ENCODE results near the gene LMNA. TPM values are rescaled to one million over a fixed set of nuclear protein-coding genes. Genes with fewer than 3 reads are reported as not detected.
A peak's percentile ranks its signal among the peaks of the same experiment; 100 is the strongest.

Gene LMNA
- polyA plus RNA-seq, 1 of the 3 experiments (the other 2 are of a cell fraction), result 983 TPM

DNA sequence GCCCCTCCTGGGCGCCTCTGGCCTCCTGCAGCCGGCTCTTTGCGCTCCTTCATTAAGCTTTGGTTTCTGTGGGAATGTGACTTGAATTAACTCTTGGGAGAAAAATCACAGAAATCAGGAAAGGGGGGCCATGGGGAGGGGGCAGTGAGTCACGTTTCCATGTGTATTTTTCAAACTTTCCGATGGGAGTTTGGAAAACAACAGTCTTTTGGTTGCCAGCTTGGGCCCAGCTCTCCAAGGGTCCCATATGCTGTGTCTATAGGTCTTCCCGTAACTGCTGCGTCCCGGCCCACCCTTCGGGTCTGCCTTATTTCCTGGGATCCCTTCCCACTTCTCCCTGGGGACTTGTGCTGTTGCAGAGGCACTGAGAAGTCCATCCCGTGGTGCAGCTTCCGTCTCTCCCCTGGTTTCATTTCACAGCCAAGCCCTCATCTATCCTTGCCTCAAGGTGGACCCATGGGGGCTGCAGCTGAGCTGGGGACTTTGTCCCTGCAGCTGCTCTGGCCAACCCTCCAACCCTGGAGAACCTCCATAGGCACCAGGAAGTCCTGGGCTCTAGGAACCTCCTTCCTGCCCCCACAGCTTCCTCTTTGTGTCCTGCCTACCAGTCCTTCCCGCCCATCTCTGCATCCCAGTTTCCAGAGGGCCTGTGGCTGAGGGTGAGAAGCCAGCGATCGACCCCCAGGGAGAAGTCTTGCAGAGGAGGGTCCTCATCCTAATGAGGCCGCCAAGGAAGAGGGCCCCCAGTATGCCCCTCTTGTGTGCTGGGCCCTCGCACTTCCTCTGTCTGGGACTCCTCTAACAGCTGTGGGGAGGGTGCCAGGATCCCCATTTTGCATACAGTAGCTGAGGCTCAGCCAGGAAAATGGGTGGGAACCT lies 11.6 kb upstream of the LMNA start (continued):
- TF ChIP-seq, protein P1, sequence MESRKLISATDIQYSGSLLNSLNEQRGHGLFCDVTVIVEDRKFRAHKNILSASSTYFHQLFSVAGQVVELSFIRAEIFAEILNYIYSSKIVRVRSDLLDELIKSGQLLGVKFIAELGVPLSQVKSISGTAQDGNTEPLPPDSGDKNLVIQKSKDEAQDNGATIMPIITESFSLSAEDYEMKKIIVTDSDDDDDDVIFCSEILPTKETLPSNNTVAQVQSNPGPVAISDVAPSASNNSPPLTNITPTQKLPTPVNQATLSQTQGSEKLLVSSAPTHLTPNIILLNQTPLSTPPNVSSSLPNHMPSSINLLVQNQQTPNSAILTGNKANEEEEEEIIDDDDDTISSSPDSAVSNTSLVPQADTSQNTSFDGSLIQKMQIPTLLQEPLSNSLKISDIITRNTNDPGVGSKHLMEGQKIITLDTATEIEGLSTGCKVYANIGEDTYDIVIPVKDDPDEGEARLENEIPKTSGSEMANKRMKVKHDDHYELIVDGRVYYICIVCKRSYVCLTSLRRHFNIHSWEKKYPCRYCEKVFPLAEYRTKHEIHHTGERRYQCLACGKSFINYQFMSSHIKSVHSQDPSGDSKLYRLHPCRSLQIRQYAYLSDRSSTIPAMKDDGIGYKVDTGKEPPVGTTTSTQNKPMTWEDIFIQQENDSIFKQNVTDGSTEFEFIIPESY (IDR thresholded peaks at IDR 0.05; ENCODE audit: borderline replicate concordance, low read depth), result no peak
- no peak for TF ChIP-seq NFIC (IDR thresholded peaks at IDR 0.05; ENCODE audit: borderline replicate concordance)
- peak; percentile 80 for TF ChIP-seq FOXM1 (IDR thresholded peaks at IDR 0.05; ENCODE audit: low read depth)
- 0 out of 2 replicates have a peak, but pooled peaks have one; percentile 36 for TF ChIP-seq GABPA (IDR thresholded peaks at IDR 0.05; ENCODE audit: low read depth)
- TF ChIP-seq JUND (IDR thresholded peaks at IDR 0.05), result 0 out of 2 replicates have a peak, but pooled peaks have one; percentile 46
- TF ChIP-seq RAD21 (IDR thresholded peaks at IDR 0.05; ENCODE audit: low read length), result no peak
- TF ChIP-seq, protein P2, sequence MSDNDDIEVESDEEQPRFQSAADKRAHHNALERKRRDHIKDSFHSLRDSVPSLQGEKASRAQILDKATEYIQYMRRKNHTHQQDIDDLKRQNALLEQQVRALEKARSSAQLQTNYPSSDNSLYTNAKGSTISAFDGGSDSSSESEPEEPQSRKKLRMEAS (IDR thresholded peaks at IDR 0.05; ENCODE audit: low read depth), result 0 out of 2 replicates have a peak, but pooled peaks have one; percentile 11
- no peak for TF ChIP-seq MXI1 (IDR thresholded peaks at IDR 0.05; ENCODE audit: low read depth, low read length)
- TF ChIP-seq GATA2 (CRISPR knock-in tag; IDR thresholded peaks at IDR 0.05), result no peak
- TF ChIP-seq CHD2 (IDR thresholded peaks at IDR 0.05; ENCODE audit: low read length, partially characterized antibody), result no peak
- TF ChIP-seq SMC3 (IDR thresholded peaks at IDR 0.05; ENCODE audit: low read depth, low read length), result no peak
- no peak; the same call in 1 of the 2 replicates for TF ChIP-seq ELF1 (IDR thresholded peaks at IDR 0.05)

DNA sequence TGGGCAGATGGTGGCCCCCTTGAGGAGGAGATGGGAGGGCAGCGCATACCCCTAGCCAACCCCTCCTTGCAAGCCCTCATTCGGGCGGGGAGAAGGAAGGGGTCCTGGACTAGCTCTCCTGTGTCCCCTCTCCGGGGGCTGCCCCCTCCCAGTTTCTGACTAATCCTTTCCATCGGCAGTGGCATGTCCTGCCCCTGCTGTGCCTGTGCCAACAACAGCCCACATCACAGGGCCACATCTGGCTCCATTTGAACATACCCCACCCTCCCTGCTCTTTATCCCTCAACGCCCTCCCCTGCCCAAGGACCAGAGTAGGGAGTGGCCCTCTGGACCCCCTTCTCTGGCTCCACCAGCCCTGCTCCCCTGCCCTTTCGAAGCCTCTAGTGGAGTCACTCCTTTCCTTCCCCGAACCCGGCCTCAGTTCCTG lies 11.0 kb upstream of the LMNA start:
- Histone ChIP-seq H3K36me3 (replicated peaks in 1 of 2; ENCODE audit: control insufficient read depth in 1 of 2, insufficient read depth in 2 of 2, low read length in 1 of 2) (no peaks in the 10 kb centered on the region), H3K27ac (ENCODE audit: low read depth in 2 of 2, low read length in 1 of 2) (peak overlapping the region; percentile 77 to 99), H3K9me2 (no peaks in the 10 kb centered on the region), H3K27me3 (ENCODE audit: insufficient read depth) (no peaks in the 10 kb centered on the region), H3K4me1 (ENCODE audit: control insufficient read depth in 1 of 2, insufficient read depth in 2 of 2, low read depth in 1 of 2, low read length in 1 of 2) (peaks cover 58 to 63% of the 10 kb centered on the region in 2 experiments), H3F3A (replicated peaks; ENCODE audit: insufficient read depth) (peaks cover 51% of the 10 kb centered on the region), H3K9ac (peak overlapping the region; percentile 89), H3K4me2 (peak overlapping the region; percentile 73), H2AFZ (ENCODE audit: low read depth) (no peak overlapping the region), H3K79me2 (ENCODE audit: insufficient read depth) (peaks cover 42% of the 10 kb centered on the region), H4K20me1 (ENCODE audit: insufficient read depth) (no peaks in the 10 kb centered on the region), H3K4me3 (ENCODE audit: low read depth in 2 of 2, low read length in 1 of 2) (no peak overlapping the region), H3K9me3 (no peaks in the 10 kb centered on the region)
- WGBS (ENCODE audit: low lambda C conversion rate), result 57% methylated on average over 6 of the region's 9 CpGs
- TF ChIP-seq NFIC (IDR thresholded peaks at IDR 0.05; ENCODE audit: borderline replicate concordance) (peak; percentile 84), JUND (IDR thresholded peaks at IDR 0.05) (peak; percentile 54), TCF12 (IDR thresholded peaks at IDR 0.05) (peak; percentile 66), EP300 (IDR thresholded peaks at IDR 0.05; ENCODE audit: borderline replicate concordance in 1 of 2, low read depth in 1 of 2, low read length in 1 of 2) (0 out of 4 replicates have a peak, but pooled peaks of 1 of the 2 experiments have one; percentile 12), SIN3A (IDR thresholded peaks at IDR 0.05; ENCODE audit: borderline replicate concordance, low read depth, low read length) (peak; percentile 2; the same call in 1 of the 2 replicates), FOSL2 (IDR thresholded peaks at IDR 0.05; ENCODE audit: borderline replicate concordance, low read depth) (peak; percentile 64; the same call in 1 of the 2 replicates), TAF1 (IDR thresholded peaks at IDR 0.05; ENCODE audit: borderline replicate concordance, low read depth, low read length) (no peak), FOXM1 (IDR thresholded peaks at IDR 0.05; ENCODE audit: low read depth) (no peak), NRF1 (IDR thresholded peaks at IDR 0.05; ENCODE audit: low read depth, low read length) (no peak), ELF1 (IDR thresholded peaks at IDR 0.05) (0 out of 2 replicates have a peak, but pooled peaks have one; percentile 5)
- TF ChIP-seq, protein P3, sequence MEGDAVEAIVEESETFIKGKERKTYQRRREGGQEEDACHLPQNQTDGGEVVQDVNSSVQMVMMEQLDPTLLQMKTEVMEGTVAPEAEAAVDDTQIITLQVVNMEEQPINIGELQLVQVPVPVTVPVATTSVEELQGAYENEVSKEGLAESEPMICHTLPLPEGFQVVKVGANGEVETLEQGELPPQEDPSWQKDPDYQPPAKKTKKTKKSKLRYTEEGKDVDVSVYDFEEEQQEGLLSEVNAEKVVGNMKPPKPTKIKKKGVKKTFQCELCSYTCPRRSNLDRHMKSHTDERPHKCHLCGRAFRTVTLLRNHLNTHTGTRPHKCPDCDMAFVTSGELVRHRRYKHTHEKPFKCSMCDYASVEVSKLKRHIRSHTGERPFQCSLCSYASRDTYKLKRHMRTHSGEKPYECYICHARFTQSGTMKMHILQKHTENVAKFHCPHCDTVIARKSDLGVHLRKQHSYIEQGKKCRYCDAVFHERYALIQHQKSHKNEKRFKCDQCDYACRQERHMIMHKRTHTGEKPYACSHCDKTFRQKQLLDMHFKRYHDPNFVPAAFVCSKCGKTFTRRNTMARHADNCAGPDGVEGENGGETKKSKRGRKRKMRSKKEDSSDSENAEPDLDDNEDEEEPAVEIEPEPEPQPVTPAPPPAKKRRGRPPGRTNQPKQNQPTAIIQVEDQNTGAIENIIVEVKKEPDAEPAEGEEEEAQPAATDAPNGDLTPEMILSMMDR (IDR thresholded peaks at IDR 0.05), result no peak
- TF ChIP-seq, protein P2 (IDR thresholded peaks at IDR 0.05; ENCODE audit: low read depth), result 0 out of 2 replicates have a peak, but pooled peaks have one; percentile 16
- TF ChIP-seq, protein P4, sequence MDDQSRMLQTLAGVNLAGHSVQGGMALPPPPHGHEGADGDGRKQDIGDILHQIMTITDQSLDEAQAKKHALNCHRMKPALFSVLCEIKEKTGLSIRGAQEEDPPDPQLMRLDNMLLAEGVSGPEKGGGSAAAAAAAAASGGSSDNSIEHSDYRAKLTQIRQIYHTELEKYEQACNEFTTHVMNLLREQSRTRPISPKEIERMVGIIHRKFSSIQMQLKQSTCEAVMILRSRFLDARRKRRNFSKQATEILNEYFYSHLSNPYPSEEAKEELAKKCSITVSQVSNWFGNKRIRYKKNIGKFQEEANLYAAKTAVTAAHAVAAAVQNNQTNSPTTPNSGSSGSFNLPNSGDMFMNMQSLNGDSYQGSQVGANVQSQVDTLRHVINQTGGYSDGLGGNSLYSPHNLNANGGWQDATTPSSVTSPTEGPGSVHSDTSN (IDR thresholded peaks at IDR 0.05), result peak; percentile 34; the same call in 1 of the 2 replicates
- ChIA-PET CTCF (interaction anchor here (0.8 to 29.6 kb wide), 4 partner anchors 12 to 121 kb away, joined by 3 to 1559 read pairs (median 12); partner anchors contain the start of gene LMNA), POLR2A (interaction anchor here (0.8 to 1.9 kb wide), 3 partner anchors 10 to 21 kb away, joined by 3 to 6 read pairs (median 4); partner anchors contain the start of gene LMNA)
- DNase-seq, result peak; percentile 61

Data from SK-N-SH (cell line).